ENCODE measurements around the gene NTNG1.

- TF ChIP-seq NFRKB (IDR thresholded peaks at IDR 0.05), result no peak
- TF ChIP-seq FOXM1 (IDR thresholded peaks at IDR 0.05; ENCODE audit: borderline replicate concordance), result no peak
- no peak for TF ChIP-seq PKNOX1 (IDR thresholded peaks at IDR 0.05)
- TF ChIP-seq FOXA1 (IDR thresholded peaks at IDR 0.05), result no peak
Observed at GRCh38 chr1:107450899-107451664, 310.2 kb downstream of the NTNG1 start.

Data from HEK293T (cell line).